Caco-2 (cell line): ENCODE measurements around the gene PRELID3B. TPM values are rescaled to one million over a fixed set of nuclear protein-coding genes. Genes with fewer than 3 reads are reported as not detected.

ENCODE experiments used
- BruUV-seq: library from RNA; stranded (reverse); fragments of 400-500 nt; replicated peaks from 2 replicates; lab custom pipeline; 2021; lab: Mats Ljungman, UMichigan
- CTCF ChIA-PET: fragments of 300-600 bp; sonication (Branson Sonifier 250); formaldehyde crosslinking; loops from one replicate; lab custom pipeline; 2022; ENCODE audit warnings: antibody characterized with exemption; lab: Charles Lee
- POLR2A ChIA-PET: fragments of 300-600 bp; sonication (Branson Sonifier 250); formaldehyde crosslinking; loops from one replicate; lab custom pipeline; 2022; ENCODE audit warnings: antibody characterized with exemption; lab: Charles Lee
- DNase-seq, 2 experiments: peaks; one replicate each; pipeline versions ENCODE4 v3.0.0 to v3.0.0-alpha.2; 2020 to 2022
- H3K27me3 ChIP-seq: replicated peaks from 2 replicates; pipeline ENCODE4 v1.6.0; 2011; ENCODE audit warnings: low read length; ENCODE audit not compliant: control insufficient read depth, insufficient read depth
- H3K36me3 ChIP-seq: 2 replicates; pipeline ENCODE4 v1.5.1; 2011; ENCODE audit warnings: low read length; ENCODE audit not compliant: control insufficient read depth, insufficient read depth
- H3K4me1 ChIP-seq: fragments of 250-450 bp; sonication (Bioruptor Pico); 2 replicates; pipeline ENCODE4 v1.5.1; 2020; ENCODE audit warnings: mild to moderate bottlenecking
- H3K4me3 ChIP-seq: 2 replicates; pipeline ENCODE4 v1.5.1; 2011; ENCODE audit warnings: low read depth, mild to moderate bottlenecking, control low read depth, low read length
- H3K9me3 ChIP-seq: fragments of 250-450 bp; sonication (Bioruptor Pico); 2 replicates; pipeline ENCODE4 v1.5.1; 2020; ENCODE audit warnings: mild to moderate bottlenecking, moderate library complexity
- H3K27ac Mint-ChIP-seq: one replicate; pipeline ENCODE4 v1.8.0; 2022; ENCODE audit warnings: mixed read lengths; ENCODE audit not compliant: unreplicated experiment
- H3K27me3 Mint-ChIP-seq: one replicate; pipeline ENCODE4 v1.8.0; 2022; ENCODE audit warnings: mixed read lengths; ENCODE audit not compliant: insufficient read depth, unreplicated experiment
- H3K36me3 Mint-ChIP-seq: one replicate; pipeline ENCODE4 v1.8.0; 2022; ENCODE audit warnings: mild to moderate bottlenecking, mixed read lengths; ENCODE audit not compliant: insufficient read depth, unreplicated experiment
- H3K4me1 Mint-ChIP-seq: one replicate; pipeline ENCODE4 v1.8.0; 2022; ENCODE audit warnings: low read depth, mixed read lengths; ENCODE audit not compliant: unreplicated experiment
- H3K4me3 Mint-ChIP-seq: one replicate; pipeline ENCODE4 v1.8.0; 2022; ENCODE audit warnings: mild to moderate bottlenecking, moderate library complexity, mixed read lengths; ENCODE audit not compliant: unreplicated experiment
- H3K9me3 Mint-ChIP-seq: one replicate; pipeline ENCODE4 v1.8.0; 2022; ENCODE audit warnings: mixed read lengths; ENCODE audit not compliant: unreplicated experiment
- intact Hi-C: fragments of 100-400 bp; cut with micrococcal nuclease; formaldehyde crosslinking; loops from one replicate; pipeline ENCODE4 v1.10.0; 2022; ENCODE audit not compliant: unreplicated experiment
- total RNA-seq: library from RNA; stranded (reverse); gene quantifications from 2 replicates; pipeline ENCODE4 v1.2.3, GENCODE V29; 2022
- TF ChIP-seq, protein P1 (sequence below), 2 experiments: fragments of 200-600 bp in 1 of 2; IDR thresholded peaks; 1 replicate in 1 of 2; 2 replicates in 1 of 2; pipeline versions ENCODE4 v1.5.1 to v1.8.0; 2011 to 2022; ENCODE audit warnings: antibody characterized with exemption in 1 of 2, control low read depth in 1 of 2, inconsistent platforms in 1 of 2, low read depth in 1 of 2, low read length in 1 of 2, mild to moderate bottlenecking in 1 of 2, moderate library complexity in 1 of 2; ENCODE audit not compliant: insufficient read depth in 1 of 2, severe bottlenecking in 1 of 2, unreplicated experiment in 1 of 2

The PRELID3B gene
- total RNA-seq, 1 experiment from 2014 or later, result 171 TPM

DNA sequence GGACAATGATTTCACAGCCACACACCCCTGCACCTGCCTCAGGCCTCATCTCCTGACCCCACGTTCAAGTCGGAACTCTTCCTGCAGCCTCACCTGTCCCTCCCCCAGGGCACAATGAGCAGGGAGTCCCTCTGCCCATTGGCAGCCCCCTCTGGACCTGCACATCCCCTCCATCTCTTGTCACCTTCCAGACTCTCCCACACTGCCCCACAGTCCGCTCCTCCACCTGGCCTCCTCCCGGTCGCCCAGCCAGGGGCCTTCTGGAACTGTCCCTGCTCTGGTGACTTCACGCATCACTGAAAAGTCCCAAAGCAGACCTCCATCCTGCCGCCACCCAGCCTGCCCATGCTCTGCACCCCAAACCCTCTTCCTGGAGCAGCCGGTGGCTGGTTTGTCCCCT lies 40.2 kb downstream of the PRELID3B start:
- peaks cover 16% of the 10 kb centered on the region for H3K36me3 ChIP-seq
- H3K9me3 Mint-ChIP-seq, result no peaks in the 10 kb centered on the region
- intact Hi-C loops, result no loop called here
- no peaks in the 10 kb centered on the region for H3K27me3 Mint-ChIP-seq
- peaks cover 8% of the 10 kb centered on the region for H3K4me1 Mint-ChIP-seq
- H3K27me3 ChIP-seq, result no peaks in the 10 kb centered on the region
- H3K4me3 ChIP-seq, result no peak overlapping the region
- POLR2A ChIA-PET, result interaction anchor here (1.5 kb wide), 1 partner anchor 30 kb away, joined by 4 read pairs; the partner anchor contains the start of gene ATP5F1E
- H3K36me3 Mint-ChIP-seq, result peaks cover 66% of the 10 kb centered on the region
- TF ChIP-seq, protein P1, sequence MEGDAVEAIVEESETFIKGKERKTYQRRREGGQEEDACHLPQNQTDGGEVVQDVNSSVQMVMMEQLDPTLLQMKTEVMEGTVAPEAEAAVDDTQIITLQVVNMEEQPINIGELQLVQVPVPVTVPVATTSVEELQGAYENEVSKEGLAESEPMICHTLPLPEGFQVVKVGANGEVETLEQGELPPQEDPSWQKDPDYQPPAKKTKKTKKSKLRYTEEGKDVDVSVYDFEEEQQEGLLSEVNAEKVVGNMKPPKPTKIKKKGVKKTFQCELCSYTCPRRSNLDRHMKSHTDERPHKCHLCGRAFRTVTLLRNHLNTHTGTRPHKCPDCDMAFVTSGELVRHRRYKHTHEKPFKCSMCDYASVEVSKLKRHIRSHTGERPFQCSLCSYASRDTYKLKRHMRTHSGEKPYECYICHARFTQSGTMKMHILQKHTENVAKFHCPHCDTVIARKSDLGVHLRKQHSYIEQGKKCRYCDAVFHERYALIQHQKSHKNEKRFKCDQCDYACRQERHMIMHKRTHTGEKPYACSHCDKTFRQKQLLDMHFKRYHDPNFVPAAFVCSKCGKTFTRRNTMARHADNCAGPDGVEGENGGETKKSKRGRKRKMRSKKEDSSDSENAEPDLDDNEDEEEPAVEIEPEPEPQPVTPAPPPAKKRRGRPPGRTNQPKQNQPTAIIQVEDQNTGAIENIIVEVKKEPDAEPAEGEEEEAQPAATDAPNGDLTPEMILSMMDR (IDR thresholded peaks at IDR 0.05; ENCODE audit: insufficient read depth in 1 of 2, low read depth in 1 of 2, low read length in 1 of 2, severe bottlenecking in 1 of 2, unreplicated experiment in 1 of 2), result no peak
- no peaks in the 10 kb centered on the region for H3K9me3 ChIP-seq
- H3K4me1 ChIP-seq, result peaks cover 17% of the 10 kb centered on the region
- no peak for DNase-seq
- no peak overlapping the region for H3K4me3 Mint-ChIP-seq
- CTCF ChIA-PET, result interaction anchor here (0.7 kb wide), 1 partner anchor 30 kb away, joined by 3 read pairs; no protein-coding TSS in a partner anchor
- peak overlapping the region; percentile 2 for H3K27ac Mint-ChIP-seq
- no TSS peak for BruUV-seq

DNA sequence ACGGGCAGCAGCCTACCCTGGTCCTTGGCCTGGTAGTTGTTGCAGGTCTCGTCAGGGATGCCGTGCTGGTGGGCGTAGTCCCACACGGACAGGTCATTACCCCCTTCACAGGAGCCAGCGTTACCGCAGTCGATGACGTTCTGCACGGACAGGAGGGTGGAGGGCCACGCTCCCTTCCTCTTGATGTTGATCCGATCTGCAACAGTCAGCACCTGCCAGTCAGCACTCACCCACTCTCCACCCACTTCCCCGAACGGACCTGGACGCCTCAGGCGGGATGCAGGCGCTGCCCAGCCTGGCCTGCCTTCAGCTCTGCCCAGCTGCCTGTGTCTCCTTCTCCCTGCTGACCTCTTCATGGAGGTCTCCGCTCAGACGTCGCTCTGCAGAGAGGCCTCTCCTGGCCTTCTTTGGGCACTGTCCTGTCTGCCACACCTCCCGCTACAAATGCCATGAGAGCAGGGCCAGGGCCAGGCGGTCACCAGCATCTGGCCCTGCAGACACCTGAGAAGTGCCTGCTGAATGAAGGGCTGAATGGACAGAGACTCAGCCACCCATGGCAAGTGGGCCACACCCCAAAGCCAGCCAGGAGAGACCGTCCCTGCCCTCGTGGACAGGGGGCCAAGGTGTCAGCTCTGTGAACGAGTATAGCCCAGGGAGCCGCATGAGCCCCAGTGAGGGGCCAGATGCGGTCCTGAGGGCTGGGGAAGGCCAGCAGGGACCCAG lies 41.0 kb downstream of the PRELID3B start:
- no peak for DNase-seq
- ChIA-PET CTCF (no interaction called here), POLR2A (no interaction called here)
- peaks cover 16% of the 10 kb centered on the region for H3K4me1 ChIP-seq
- no TSS peak for BruUV-seq
- TF ChIP-seq, protein P1 (IDR thresholded peaks at IDR 0.05; ENCODE audit: insufficient read depth in 1 of 2, low read depth in 1 of 2, low read length in 1 of 2, severe bottlenecking in 1 of 2, unreplicated experiment in 1 of 2), result no peak
- peaks cover 17% of the 10 kb centered on the region for H3K36me3 ChIP-seq
- Mint-ChIP-seq H3K27ac (no peak overlapping the region), H3K36me3 (peaks cover 74% of the 10 kb centered on the region), H3K27me3 (no peaks in the 10 kb centered on the region), H3K4me1 (peaks cover 11% of the 10 kb centered on the region), H3K4me3 (no peak overlapping the region), H3K9me3 (no peaks in the 10 kb centered on the region)
- H3K9me3 ChIP-seq, result no peaks in the 10 kb centered on the region
- intact Hi-C loops, result no loop called here
- no peaks in the 10 kb centered on the region for H3K27me3 ChIP-seq
- H3K4me3 ChIP-seq, result no peak overlapping the region

DNA sequence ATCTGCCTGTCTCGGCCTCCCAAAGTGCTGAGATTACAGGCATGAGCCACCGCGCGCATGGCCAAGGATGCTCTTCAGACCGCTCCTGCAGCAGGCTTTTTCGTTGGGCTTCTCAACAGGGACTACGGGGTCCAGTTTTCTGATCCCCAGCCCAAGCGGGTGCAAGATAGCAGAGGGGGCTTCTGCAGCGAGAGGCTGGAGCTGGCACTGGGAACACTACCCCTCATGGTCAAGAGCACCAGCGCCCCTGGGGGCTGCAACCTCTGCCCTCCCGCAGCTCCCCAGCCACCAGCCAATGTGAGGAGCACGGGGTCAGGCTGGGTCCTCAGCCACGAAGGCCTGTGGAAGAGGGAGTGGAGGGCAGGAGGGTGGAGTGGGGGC lies 41.5 kb downstream of the PRELID3B start:
- DNase-seq, result no peak
- intact Hi-C loops, result no loop called here
- BruUV-seq, result no TSS peak
- Mint-ChIP-seq H3K4me1 (peaks cover 17% of the 10 kb centered on the region), H3K9me3 (no peaks in the 10 kb centered on the region), H3K27me3 (no peaks in the 10 kb centered on the region), H3K27ac (no peak overlapping the region), H3K4me3 (no peak overlapping the region), H3K36me3 (peaks cover 79% of the 10 kb centered on the region)
- Histone ChIP-seq H3K27me3 (no peaks in the 10 kb centered on the region), H3K9me3 (no peaks in the 10 kb centered on the region), H3K4me3 (no peak overlapping the region), H3K4me1 (peaks cover 18% of the 10 kb centered on the region), H3K36me3 (peaks cover 22% of the 10 kb centered on the region)
- TF ChIP-seq, protein P1 (IDR thresholded peaks at IDR 0.05; ENCODE audit: insufficient read depth in 1 of 2, low read depth in 1 of 2, low read length in 1 of 2, severe bottlenecking in 1 of 2, unreplicated experiment in 1 of 2), result no peak
- ChIA-PET CTCF (no interaction called here), POLR2A (no interaction called here)
